Uterus (tissue), 4 donors: ENCODE data around the gene BOD1. TPM values are rescaled to one million over a fixed set of nuclear protein-coding genes. Genes with fewer than 3 reads are reported as not detected.

Experiments used
- DNase-seq, 2 donors: peaks; one replicate each; pipeline ENCODE4 v3.0.0-alpha.2; 2019 to 2020
- H3K27ac ChIP-seq, 2 donors: fragments of 200-600 bp; sonication (generic); 1 replicate in 1 of 2; 2 replicates in 1 of 2; pipeline ENCODE4 v1.5.1; 2016 to 2018
- H3K27me3 ChIP-seq, 2 donors: fragments of 200-600 bp; sonication (generic); one replicate each; pipeline ENCODE4 v1.5.1; 2018 to 2019; ENCODE audit warnings: control low read depth in 1 of 2
- H3K36me3 ChIP-seq, 2 donors: fragments of 200-600 bp; sonication (generic); one replicate each; pipeline ENCODE4 v1.5.1; 2019; ENCODE audit warnings: control low read depth in 1 of 2
- H3K4me1 ChIP-seq, 2 donors: fragments of 200-600 bp; sonication (generic); one replicate each; pipeline ENCODE4 v1.5.1; 2018 to 2019; ENCODE audit warnings: control low read depth in 1 of 2
- H3K4me3 ChIP-seq, 2 donors: fragments of 200-600 bp; sonication (generic); 1 replicate in 1 of 2; 2 replicates in 1 of 2; pipeline ENCODE4 v1.5.1; 2018 to 2019; ENCODE audit warnings: mild to moderate bottlenecking in 1 of 2
- H3K9me3 ChIP-seq, 2 donors: fragments of 200-600 bp; sonication (generic); one replicate each; pipeline ENCODE4 v1.5.1; 2019; ENCODE audit warnings: control low read depth in 1 of 2
- CTCF ChIP-seq, 4 experiments: fragments of 200-600 bp in 2 of 4; fragments of 450-650 bp in 2 of 4; sonication (generic) in 2 of 4; IDR thresholded peaks; one replicate each; pipeline ENCODE4 v1.5.1; 2016 to 2019; ENCODE audit warnings: antibody characterized with exemption in 4 of 4, mild to moderate bottlenecking in 2 of 4, moderate library complexity in 1 of 4
- POLR2A ChIP-seq, 2 donors: fragments of 450-650 bp; IDR thresholded peaks; one replicate each; pipeline ENCODE4 v1.6.1; 2016; ENCODE audit warnings: antibody characterized with exemption in 2 of 2, mild to moderate bottlenecking in 1 of 2, moderate library complexity in 1 of 2
- intact Hi-C: fragments of 100-400 bp; cut with DNase I; formaldehyde crosslinking; loops from one replicate; pipeline ENCODE4 v1.15.1; 2023; ENCODE audit warnings: low total_unique reads
- total RNA-seq, 4 donors: library from RNA; depleted of rRNA in 3 of 4; stranded (reverse); fragments of >200 nt in 3 of 4; gene quantifications; one replicate each; pipeline versions ENCODE4 v1.1.0 to v1.2.4, GENCODE V29; 2014 to 2023
- donor health status: DM: yes; HTN: yes; CAD: no.

Gene BOD1
- 10 to 100 TPM; 48.2 to 64.8 (median 57.2) TPM for total RNA-seq

GRCh38 chr5:173616577-173617118, at the start of gene BOD1:
TSS of gene BOD1 (minus strand) at chr5:173616650. CDS start at chr5:173616436, 214 bp downstream.
- H3K27ac ChIP-seq = peak within 1 kb of the TSS; percentile 90 to 96
- TF ChIP-seq CTCF (IDR thresholded peaks at IDR 0.05) (peak in 1 of 4 experiments; percentile 33), POLR2A (IDR thresholded peaks at IDR 0.05) (peak; percentile 27 to 50)
- no peaks in the 10 kb centered on the region for H3K9me3 ChIP-seq
- peak within 1 kb of the TSS; percentile 66 to 98 for H3K4me3 ChIP-seq
- H3K4me1 ChIP-seq = peaks cover 11% of the 10 kb centered on the region in 2 donors
- H3K36me3 ChIP-seq = no peaks in the 10 kb centered on the region
- H3K27me3 ChIP-seq = no peaks in the 10 kb centered on the region
- DNase-seq = peak; percentile 97
- intact Hi-C loops = loop anchor here (5.0 kb wide), 1 partner anchor 271 kb away; the partner anchor contains the start of gene CPEB4

- no peaks in the 10 kb centered on the region for H3K36me3 ChIP-seq
- H3K4me3 ChIP-seq = no peak overlapping the region
- no peaks in the 10 kb centered on the region for H3K4me1 ChIP-seq
- no peaks in the 10 kb centered on the region for H3K9me3 ChIP-seq
- DNase-seq = no peak
- H3K27ac ChIP-seq = no peak overlapping the region
- intact Hi-C loops = no loop called here
- no peaks in the 10 kb centered on the region for H3K27me3 ChIP-seq
- TF ChIP-seq CTCF (IDR thresholded peaks at IDR 0.05) (no peak), POLR2A (IDR thresholded peaks at IDR 0.05) (no peak)
Measured at GRCh38 chr5:173665326-173665725, 48.9 kb upstream of the BOD1 start.

GRCh38 chr5:173664154-173664526, 47.7 kb upstream of the BOD1 start:
- H3K27ac ChIP-seq = no peak overlapping the region
- H3K36me3 ChIP-seq = no peaks in the 10 kb centered on the region
- no peak overlapping the region for H3K4me3 ChIP-seq
- TF ChIP-seq POLR2A (IDR thresholded peaks at IDR 0.05) (no peak), CTCF (IDR thresholded peaks at IDR 0.05) (no peak)
- intact Hi-C loops = no loop called here
- no peaks in the 10 kb centered on the region for H3K27me3 ChIP-seq
- no peaks in the 10 kb centered on the region for H3K9me3 ChIP-seq
- no peak for DNase-seq
- H3K4me1 ChIP-seq = no peaks in the 10 kb centered on the region

- Histone ChIP-seq H3K27ac (no peak overlapping the region), H3K36me3 (no peaks in the 10 kb centered on the region), H3K9me3 (no peaks in the 10 kb centered on the region), H3K4me1 (no peaks in the 10 kb centered on the region), H3K4me3 (no peak overlapping the region), H3K27me3 (no peaks in the 10 kb centered on the region)
- no peak for DNase-seq
- intact Hi-C loops = no loop called here
- TF ChIP-seq CTCF (IDR thresholded peaks at IDR 0.05) (no peak), POLR2A (IDR thresholded peaks at IDR 0.05) (no peak)
Measured at GRCh38 chr5:173663352-173664153, 47.1 kb upstream of the BOD1 start.
